Measurements from ENCODE around the gene LRRFIP1. TPM values are rescaled to one million over a fixed set of nuclear protein-coding genes. Genes with fewer than 3 reads are reported as not detected.

The LRRFIP1 gene
- total and polyA plus RNA-seq, 9 of the 15 experiments (the other 6 are each of a cell fraction or from before 2014, with no cell fraction given): 13.1 to 45.2 (median 31.3) TPM

GRCh38 chr2:237661270-237661669 lies 33.9 kb downstream of the LRRFIP1 start:
- H3K9ac ChIP-seq (ENCODE audit: insufficient read depth in 1 of 2, low read depth in 2 of 2, low read length in 2 of 2): no peak overlapping the region
- no peak overlapping the region for H3K27ac ChIP-seq (ENCODE audit: extremely low read depth, low read depth, low read length)
- ATAC-seq (no peak), FAIRE-seq (no peak), DNase-seq (ENCODE audit: extremely low read depth in 1 of 4, low spot score in 3 of 4) (no peak)
- CTCF ChIA-PET (ENCODE audit: low intra/inter-chr PET ratio): no interaction called here
- H3K9me3 ChIP-seq (replicated peaks; ENCODE audit: control insufficient read depth, insufficient read depth, low read depth, low read length): no peaks in the 10 kb centered on the region
- no peak overlapping the region for H3K4me3 ChIP-seq
- H2AFZ ChIP-seq (ENCODE audit: low read depth, low read length): no peak overlapping the region
- 17% methylated on average over 3 of the region's 6 CpGs for WGBS (ENCODE audit: insufficient coverage, low coverage, missing lambda C conversion rate)
- in situ Hi-C loops (cut with MboI): no loop called here
- no peak for TF ChIP-seq ZNF76 (CRISPR knock-in tag; IDR thresholded peaks at IDR 0.05; ENCODE audit: borderline replicate concordance)
- no peak for TF ChIP-seq MEF2D (tag; conservative IDR thresholded peaks at IDR 0.05; ENCODE audit: low read depth)
- TF ChIP-seq SMC3 (conservative IDR thresholded peaks at IDR 0.05; ENCODE audit: insufficient read depth, low read depth, low read length): no peak
- no peaks in the 10 kb centered on the region for H3K9me1 ChIP-seq (ENCODE audit: control insufficient read depth, insufficient read depth, low read length)
- H3K27me3 ChIP-seq (ENCODE audit: control insufficient read depth in 2 of 2, insufficient read depth in 2 of 2, low read length in 2 of 2): peaks cover 4 to 40% of the 10 kb centered on the region in 2 experiments; a peak in 3 of 5 replicates
- intact Hi-C loops (cut with micrococcal nuclease): no loop called here
- no peaks in the 10 kb centered on the region for H3K36me3 ChIP-seq (ENCODE audit: control insufficient read depth, insufficient read depth, low read length)
- BruUV-seq (replicated peaks): no TSS peak
- POLR2A ChIA-PET: no interaction called here
- H3K79me2 ChIP-seq (ENCODE audit: control insufficient read depth, insufficient read depth, low read length): no peaks in the 10 kb centered on the region
- H3K4me1 ChIP-seq (replicated peaks in 1 of 2; ENCODE audit: control insufficient read depth in 2 of 2, insufficient read depth in 2 of 2, low read length in 2 of 2): no peaks in the 10 kb centered on the region; a peak in 2 of 5 replicates
- H3K4me2 ChIP-seq (ENCODE audit: insufficient read depth, low read length): no peak overlapping the region
- no peaks in the 10 kb centered on the region for H4K20me1 ChIP-seq (replicated peaks; ENCODE audit: control insufficient read depth, insufficient read depth, low read length)

- CTCF ChIA-PET (ENCODE audit: low intra/inter-chr PET ratio): interaction anchor here (0.7 kb wide), 1 partner anchor 11 kb away, joined by 3 read pairs; no protein-coding TSS in a partner anchor
- no peaks in the 10 kb centered on the region for H3K36me3 ChIP-seq (ENCODE audit: control insufficient read depth, insufficient read depth, low read length)
- intact Hi-C loops (cut with micrococcal nuclease): no loop called here
- no peak for FAIRE-seq
- no peak overlapping the region for H3K4me3 ChIP-seq
- no peak for DNase-seq (ENCODE audit: extremely low read depth in 1 of 4, low spot score in 3 of 4)
- no peaks in the 10 kb centered on the region; a peak in 2 of 5 replicates for H3K4me1 ChIP-seq (replicated peaks in 1 of 2; ENCODE audit: control insufficient read depth in 2 of 2, insufficient read depth in 2 of 2, low read length in 2 of 2)
- no peaks in the 10 kb centered on the region for H4K20me1 ChIP-seq (replicated peaks; ENCODE audit: control insufficient read depth, insufficient read depth, low read length)
- POLR2A ChIA-PET: no interaction called here
- WGBS (ENCODE audit: insufficient coverage, low coverage, missing lambda C conversion rate): 13% methylated on average over 9 of the region's 11 CpGs
- in situ Hi-C loops (cut with MboI): no loop called here
- no peaks in the 10 kb centered on the region for H3K9me1 ChIP-seq (ENCODE audit: control insufficient read depth, insufficient read depth, low read length)
- H3K9me3 ChIP-seq (replicated peaks; ENCODE audit: control insufficient read depth, insufficient read depth, low read depth, low read length): no peaks in the 10 kb centered on the region
- no TSS peak for BruUV-seq (replicated peaks)
- H3K4me2 ChIP-seq (ENCODE audit: insufficient read depth, low read length): no peak overlapping the region
- H3K79me2 ChIP-seq (ENCODE audit: control insufficient read depth, insufficient read depth, low read length): no peaks in the 10 kb centered on the region
- H3K27ac ChIP-seq (ENCODE audit: extremely low read depth, low read depth, low read length): no peak overlapping the region
- ATAC-seq: no peak
- H3K27me3 ChIP-seq (ENCODE audit: control insufficient read depth in 2 of 2, insufficient read depth in 2 of 2, low read length in 2 of 2): peaks cover 3 to 40% of the 10 kb centered on the region in 2 experiments; a peak in 3 of 5 replicates
- no peak overlapping the region for H3K9ac ChIP-seq (ENCODE audit: insufficient read depth in 1 of 2, low read depth in 2 of 2, low read length in 2 of 2)
- no peak overlapping the region for H2AFZ ChIP-seq (ENCODE audit: low read depth, low read length)
- TF ChIP-seq USF2 (CRISPR knock-in tag; IDR thresholded peaks at IDR 0.05) (no peak), HNRNPUL1 (IDR thresholded peaks at IDR 0.05; ENCODE audit: low read length) (no peak), FIP1L1 (IDR thresholded peaks at IDR 0.05; ENCODE audit: low read depth, low read length, poor library complexity, severe bottlenecking) (no peak), HNRNPLL (IDR thresholded peaks at IDR 0.05; ENCODE audit: low read depth, low read length, poor library complexity, severe bottlenecking) (no peak), IRF9 (tag; IDR thresholded peaks at IDR 0.05) (no peak), BRD9 (IDR thresholded peaks at IDR 0.05; ENCODE audit: low read depth, partially characterized antibody) (no peak), MAFG (tag; conservative IDR thresholded peaks at IDR 0.05) (no peak), ELK1 (CRISPR knock-in tag; IDR thresholded peaks at IDR 0.05) (no peak), MIER1 (IDR thresholded peaks at IDR 0.05; ENCODE audit: low read depth) (no peak), KAT8 (IDR thresholded peaks at IDR 0.05; ENCODE audit: low read depth) (no peak)
These were observed 34.5 kb downstream of the LRRFIP1 start for GRCh38 chr2:237661799-237662328.

Data from K562 (cell line).